NAMALWA (cell line): Measurements from ENCODE around the gene PREP.

Experiments used
- DNase-seq: peaks from one replicate; pipeline ENCODE4 v3.0.0-alpha.2; 2015; ENCODE audit warnings: low spot score

Gene PREP

GRCh38 chr6:105304825-105305224 lies 98.1 kb downstream of the PREP start:
- no peak for DNase-seq

- DNase-seq: no peak
Measured at GRCh38 chr6:105304366-105304765, 98.5 kb downstream of the PREP start.

- no peak for DNase-seq
Measured at GRCh38 chr6:105302617-105303128, 100.2 kb downstream of the PREP start.

- no peak for DNase-seq
Measured at GRCh38 chr6:105301756-105302616, 100.9 kb downstream of the PREP start.

- no peak for DNase-seq
Measured at GRCh38 chr6:105301072-105301503, 101.8 kb downstream of the PREP start.

GRCh38 chr6:105300090-105300489 lies 102.8 kb downstream of the PREP start:
- DNase-seq: no peak

GRCh38 chr6:105294129-105294528 lies 108.8 kb downstream of the PREP start:
- peak; percentile 2 for DNase-seq

- no peak for DNase-seq
Measured at GRCh38 chr6:105292689-105293339, 110.1 kb downstream of the PREP start.

GRCh38 chr6:105291525-105291924 lies 111.4 kb downstream of the PREP start:
- no peak for DNase-seq

GRCh38 chr6:105282631-105283585 lies 120.0 kb downstream of the PREP start:
- DNase-seq: no peak

GRCh38 chr6:105280033-105280432 lies 122.8 kb downstream of the PREP start:
- no peak for DNase-seq

GRCh38 chr6:105279463-105279862 lies 123.4 kb downstream of the PREP start:
- no peak for DNase-seq

GRCh38 chr6:105278813-105279212 lies 124.1 kb downstream of the PREP start:
- DNase-seq: no peak

- DNase-seq: no peak
Measured at GRCh38 chr6:105278035-105278434, 124.8 kb downstream of the PREP start.

- DNase-seq: no peak
Measured at GRCh38 chr6:105276374-105276773, 126.5 kb downstream of the PREP start.

- DNase-seq: no peak
Measured at GRCh38 chr6:105275542-105275941, 127.3 kb downstream of the PREP start.

- DNase-seq: no peak
Measured at GRCh38 chr6:105274678-105275077, 128.2 kb downstream of the PREP start.

- DNase-seq: no peak
Measured at GRCh38 chr6:105273589-105273988, 129.3 kb downstream of the PREP start.

GRCh38 chr6:105272786-105273185 lies 130.1 kb downstream of the PREP start:
- DNase-seq: no peak

GRCh38 chr6:105270511-105270910 lies 132.4 kb downstream of the PREP start:
- DNase-seq: no peak

- no peak for DNase-seq
Measured at GRCh38 chr6:105269390-105269789, 133.5 kb downstream of the PREP start.
